Measurements from ENCODE around the gene HMGN4.
A peak's percentile ranks its signal among the peaks of the same experiment; 100 is the strongest.

HMGN4 gene

GRCh38 chr6:26571592-26572296, 33.6 kb downstream of the HMGN4 start:
- peak overlapping the region; percentile 53 for H3K4me3 ChIP-seq (ENCODE audit: low read depth, low read length)
- TF ChIP-seq CTCF (IDR thresholded peaks at IDR 0.05; ENCODE audit: low read depth, low read length, missing control alignments) = no peak
- DNase-seq (ENCODE audit: low read depth) = no peak

- DNase-seq (ENCODE audit: low read depth) = no peak
- no peak overlapping the region for H3K4me3 ChIP-seq (ENCODE audit: low read depth, low read length)
- TF ChIP-seq CTCF (IDR thresholded peaks at IDR 0.05; ENCODE audit: low read depth, low read length, missing control alignments) = no peak
Measured at GRCh38 chr6:26575494-26575939, 37.4 kb downstream of the HMGN4 start.

GRCh38 chr6:26576407-26576843, 38.3 kb downstream of the HMGN4 start:
- peak overlapping the region; percentile 53; the same call in 1 of the 2 replicates for H3K4me3 ChIP-seq (ENCODE audit: low read depth, low read length)
- no peak for TF ChIP-seq CTCF (IDR thresholded peaks at IDR 0.05; ENCODE audit: low read depth, low read length, missing control alignments)
- DNase-seq (ENCODE audit: low read depth) = no peak

- peak overlapping the region; percentile 53 for H3K4me3 ChIP-seq (ENCODE audit: low read depth, low read length)
- peak; percentile 79 for DNase-seq (ENCODE audit: low read depth)
- no peak for TF ChIP-seq CTCF (IDR thresholded peaks at IDR 0.05; ENCODE audit: low read depth, low read length, missing control alignments)
Measured at GRCh38 chr6:26576929-26577719, 39.0 kb downstream of the HMGN4 start.

GRCh38 chr6:26577720-26578072, 39.5 kb downstream of the HMGN4 start:
- TF ChIP-seq CTCF (IDR thresholded peaks at IDR 0.05; ENCODE audit: low read depth, low read length, missing control alignments) = no peak
- H3K4me3 ChIP-seq (ENCODE audit: low read depth, low read length) = peak overlapping the region; percentile 53; the same call in 1 of the 2 replicates
- no peak for DNase-seq (ENCODE audit: low read depth)

- DNase-seq (ENCODE audit: low read depth) = no peak
- no peak overlapping the region for H3K4me3 ChIP-seq (ENCODE audit: low read depth, low read length)
- TF ChIP-seq CTCF (IDR thresholded peaks at IDR 0.05; ENCODE audit: low read depth, low read length, missing control alignments) = no peak
Measured at GRCh38 chr6:26578279-26578678, 40.1 kb downstream of the HMGN4 start.
